HG03066 (cell line): ENCODE results near the gene MYL7.

Experiments
- ATAC-seq: cut with Tn5 transposase; IDR thresholded peaks from one replicate; pipeline ENCODE4 v1.9.1; 2021; ENCODE audit warnings: low read depth; ENCODE audit not compliant: unreplicated experiment

The MYL7 gene

GRCh38 chr7:44150966-44151941, 10.1 kb upstream of the MYL7 start:
- no peak for ATAC-seq

DNA sequence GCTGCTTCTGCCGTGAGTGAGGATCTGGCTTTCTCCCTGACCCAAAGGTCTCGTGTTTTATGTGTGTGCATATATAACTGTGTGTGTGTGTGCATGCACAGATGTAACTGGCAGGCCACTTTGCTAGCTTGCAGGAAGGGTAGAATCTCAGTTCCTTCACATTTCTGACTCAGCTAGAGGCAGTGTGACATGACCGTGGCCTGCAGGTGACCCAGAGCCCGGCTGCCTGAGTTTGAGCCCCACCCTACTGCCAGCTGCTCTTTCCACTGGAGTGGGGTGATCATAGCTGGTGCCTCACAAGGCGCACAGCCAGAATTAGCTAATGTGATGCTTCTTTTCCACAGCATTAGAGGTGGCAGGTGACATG, 9.3 kb upstream of the MYL7 start:
- ATAC-seq: peak; percentile 61

DNA sequence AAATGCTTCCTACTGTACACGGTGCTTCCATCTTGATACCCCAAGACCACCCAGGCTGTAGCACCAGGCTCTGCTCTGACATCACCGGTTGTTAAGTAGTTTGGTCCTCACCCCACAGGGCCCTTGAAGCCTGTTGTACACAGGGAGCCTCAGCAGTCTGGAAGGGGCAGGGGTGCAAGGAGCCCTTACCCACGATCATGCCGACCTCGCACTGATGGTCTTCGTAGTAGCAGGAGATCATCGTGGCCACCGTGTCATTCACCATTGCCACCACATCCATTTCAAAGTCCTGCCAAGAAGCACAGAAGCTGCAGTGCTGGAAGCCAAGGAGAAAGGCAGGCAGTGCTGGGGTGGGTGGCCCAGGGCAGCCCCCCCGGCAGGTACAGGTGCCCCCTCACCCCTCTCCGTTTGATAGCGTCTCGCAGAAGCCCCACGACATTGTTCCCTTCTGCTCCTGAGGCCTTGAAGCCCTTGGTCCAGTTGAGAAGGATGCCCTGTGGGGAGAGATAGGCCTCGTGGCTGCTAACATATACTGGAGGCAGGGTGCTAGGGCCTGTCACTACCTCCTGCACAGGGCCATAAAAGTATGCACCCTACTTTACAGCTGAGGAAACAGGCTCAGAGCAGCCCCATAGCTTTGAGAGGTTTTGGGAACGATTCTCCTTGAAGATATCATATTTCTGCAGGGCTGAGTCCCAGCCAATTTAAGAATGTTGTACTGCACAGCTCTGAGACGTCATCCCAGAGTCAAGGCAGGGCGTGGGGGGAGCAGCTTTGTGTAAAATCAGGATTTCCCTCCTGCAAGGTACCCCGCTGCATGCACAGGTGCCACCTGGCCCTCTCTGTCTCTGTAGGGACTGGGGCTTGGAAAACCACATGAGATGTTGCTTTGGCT, 8.7 kb upstream of the MYL7 start:
- no peak for ATAC-seq

DNA sequence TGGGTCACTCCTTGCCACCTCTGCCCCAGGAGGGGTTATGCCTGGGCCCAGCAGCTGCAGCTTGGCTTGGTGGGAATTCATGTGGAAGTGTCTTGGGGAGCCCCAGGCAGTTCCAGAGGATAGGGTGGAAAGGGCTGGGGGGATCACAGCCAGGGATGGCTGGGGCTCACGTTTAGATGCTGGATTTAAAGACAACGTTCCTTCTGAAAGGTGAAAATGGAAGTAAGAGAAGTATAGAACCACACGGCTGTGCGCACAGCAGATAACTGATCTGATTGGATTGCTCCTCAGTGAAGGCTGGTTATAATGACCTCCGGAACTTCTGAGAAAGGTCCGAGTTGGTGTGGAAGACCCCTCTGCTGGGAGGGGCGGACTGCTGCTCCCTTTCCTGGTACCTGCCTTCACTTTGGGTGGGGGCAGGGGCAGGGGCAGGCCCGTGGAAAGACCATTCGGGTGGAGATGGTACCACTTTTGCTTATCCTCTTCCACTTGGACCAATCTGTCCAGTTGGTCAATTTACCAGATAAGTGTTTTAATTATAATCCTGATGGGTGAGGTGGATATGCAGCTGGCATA, 7.9 kb upstream of the MYL7 start:
- ATAC-seq: no peak

GRCh38 chr7:44148166-44148565, 7.0 kb upstream of the MYL7 start:
- ATAC-seq: no peak

GRCh38 chr7:44147026-44147991, 6.2 kb upstream of the MYL7 start:
- ATAC-seq: no peak

GRCh38 chr7:44145969-44146911, 5.1 kb upstream of the MYL7 start:
- ATAC-seq: no peak

DNA sequence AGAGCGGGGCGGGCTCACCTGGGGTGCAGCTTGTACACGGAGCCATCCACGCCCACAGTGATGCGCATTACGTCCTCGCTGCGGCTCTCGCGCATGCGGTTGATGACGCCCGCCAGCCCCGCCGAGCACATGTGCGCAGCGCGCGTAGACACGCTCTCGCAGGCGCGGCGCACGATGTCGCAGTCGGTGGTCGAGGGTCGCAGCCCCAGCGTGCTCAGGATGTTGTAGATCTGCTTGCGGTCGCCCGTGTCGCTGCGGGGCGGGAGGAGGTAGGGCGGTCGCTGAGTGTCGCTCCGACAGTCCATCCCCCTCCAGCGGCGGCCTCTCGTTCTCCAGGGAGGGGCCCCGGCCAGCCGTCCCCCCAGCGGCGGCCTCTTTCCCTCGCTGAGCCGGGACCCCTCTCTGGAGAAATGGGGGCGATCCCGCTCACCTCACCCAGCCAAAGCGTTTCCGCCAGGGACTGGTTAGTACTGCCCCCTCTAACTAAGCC, 4.4 kb upstream of the MYL7 start:
- ATAC-seq: no peak

- ATAC-seq: no peak
Measured at GRCh38 chr7:44144968-44145478, 3.9 kb upstream of the MYL7 start.

DNA sequence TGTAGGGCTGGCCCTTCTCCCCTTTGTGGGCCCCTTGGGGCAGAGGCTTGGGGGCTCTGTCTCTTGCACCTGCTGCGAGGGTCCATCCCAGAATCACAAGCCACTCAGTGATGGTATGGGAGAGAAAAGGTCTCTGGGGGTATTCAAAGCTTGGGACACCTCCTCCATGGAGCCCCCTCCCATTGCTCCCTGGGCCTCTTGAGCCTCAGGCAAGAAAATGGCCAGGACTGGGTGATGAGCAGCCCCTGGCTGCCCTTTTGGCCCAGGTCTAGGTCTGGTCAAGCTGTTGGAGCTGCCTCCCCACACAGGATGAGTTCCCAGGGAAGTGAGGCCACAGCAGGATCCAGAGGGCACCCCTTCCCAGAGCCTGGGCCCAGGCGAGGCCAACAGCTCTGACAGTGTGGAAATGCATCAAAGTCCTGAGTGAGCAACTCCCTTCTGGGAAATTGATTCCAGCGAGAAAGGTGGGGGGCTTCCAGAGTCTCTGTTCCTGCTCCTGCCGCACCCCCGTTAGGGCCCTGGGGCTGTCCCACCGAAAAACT, 3.4 kb upstream of the MYL7 start:
- ATAC-seq: no peak

GRCh38 chr7:44143646-44144250, 2.6 kb upstream of the MYL7 start:
- no peak for ATAC-seq

DNA sequence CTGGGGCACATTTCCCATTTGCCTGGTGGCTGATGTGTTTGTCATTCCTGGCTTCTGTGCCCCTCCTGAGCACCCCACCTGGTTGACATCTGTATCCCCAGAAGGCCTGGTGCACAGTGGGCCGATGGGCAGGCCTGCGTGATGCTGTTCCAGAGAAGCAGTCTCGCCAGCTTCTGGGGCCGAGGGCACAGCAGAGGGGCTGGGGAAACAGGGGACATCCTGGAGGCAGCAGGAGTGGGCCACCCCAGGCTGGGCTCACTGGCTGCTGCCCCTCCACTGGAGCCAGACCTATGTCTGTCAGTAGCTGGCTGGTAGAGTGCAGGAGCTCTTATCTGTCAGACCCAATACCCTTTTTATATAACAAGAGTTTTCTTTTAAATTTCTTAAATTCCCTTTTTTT, 896 bp upstream of the MYL7 start:
- no peak for ATAC-seq

- no peak for ATAC-seq
Measured at GRCh38 chr7:44140341-44140740, 791 bp downstream of the MYL7 start.

DNA sequence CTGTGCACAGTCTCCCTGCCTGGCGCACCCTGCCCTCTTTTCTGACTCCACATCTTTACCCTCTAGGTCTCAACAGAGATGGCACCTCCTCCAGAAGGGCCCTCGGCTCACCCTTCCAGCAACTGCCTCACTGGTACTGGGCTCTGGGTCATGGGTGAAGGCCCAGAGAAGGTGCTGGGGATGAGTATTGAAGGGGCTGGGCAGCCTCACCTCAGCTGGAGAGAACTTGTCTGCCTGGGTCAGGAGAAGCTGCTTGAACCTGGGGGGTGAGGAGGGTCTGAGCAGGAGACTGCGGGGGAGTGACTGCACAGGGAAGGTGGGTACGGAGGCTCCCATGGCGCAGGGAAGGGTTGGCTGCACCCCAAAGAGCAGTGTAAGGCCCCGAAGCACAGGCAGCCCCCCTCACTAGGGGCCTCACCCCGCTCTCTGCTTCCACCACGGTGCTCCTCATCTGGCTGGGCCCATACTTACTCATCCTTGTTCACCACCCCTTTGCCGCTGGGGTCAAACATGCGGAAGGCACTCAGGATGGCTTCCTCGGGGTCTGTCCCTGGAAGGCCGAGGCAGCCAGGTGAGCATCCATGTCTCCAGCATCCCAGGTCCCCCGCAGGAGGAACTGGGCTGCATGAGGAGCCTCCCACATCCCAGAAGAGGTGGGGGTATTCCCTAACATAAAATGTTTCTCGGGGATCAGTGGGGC, 1.7 kb downstream of the MYL7 start:
- no peak for ATAC-seq

DNA sequence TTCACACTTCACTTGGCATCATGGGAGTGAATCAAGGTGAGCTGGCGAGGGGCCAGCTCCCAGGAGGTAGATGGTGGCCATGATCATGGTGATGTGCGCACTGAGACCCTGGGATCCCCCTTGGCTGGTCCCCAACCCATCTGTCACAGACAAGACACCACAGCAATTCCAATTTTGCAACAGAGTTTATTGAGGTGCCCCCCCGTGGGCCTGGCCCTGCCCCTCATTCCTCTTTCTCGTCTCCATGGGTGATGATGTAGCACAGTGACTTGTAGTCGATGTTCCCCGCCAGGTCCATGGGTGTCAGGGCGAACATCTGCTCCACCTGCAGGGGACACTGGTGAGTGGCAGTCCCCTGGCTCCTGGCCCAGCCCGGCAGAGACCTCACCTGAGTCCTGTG, 2.4 kb downstream of the MYL7 start:
- ATAC-seq: no peak

GRCh38 chr7:44136731-44137130, 4.4 kb downstream of the MYL7 start:
- ATAC-seq: no peak

GRCh38 chr7:44134943-44135628, 6.0 kb downstream of the MYL7 start:
- no peak for ATAC-seq
